Pancreas (tissue), 10 donors: ENCODE results near the gene FAM50B. TPM values are rescaled to one million over a fixed set of nuclear protein-coding genes. Genes with fewer than 3 reads are reported as not detected.

Experiments
- ATAC-seq, 4 donors: fragments of 200-7000 bp; cut with Tn5 transposase; one replicate each; pipeline versions ENCODE4 v1.8.0 to v1.9.1; 2020; ENCODE audit warnings: mild to moderate bottlenecking in 4 of 4, moderate library complexity in 4 of 4
- DNase-seq, 6 donors: peaks; one replicate each; pipeline ENCODE4 v3.0.0-alpha.2; 2020
- FAIRE-seq: peaks from 2 replicates; lab custom pipeline; 2012; peaks lifted over from hg19 to GRCh38; lab: Jason Lieb, UNC
- H3K27ac ChIP-seq, 4 donors: fragments of 200-600 bp; sonication (generic); 1 replicate in 3 of 4; 2 replicates in 1 of 4; pipeline versions ENCODE4 v1.5.0 to v1.8.0; 2020
- H3K27me3 ChIP-seq, 4 donors: fragments of 200-600 bp; one replicate each; pipeline ENCODE4 v1.8.0; 2021
- H3K36me3 ChIP-seq, 3 donors: fragments of 200-600 bp; sonication (generic) in 1 of 3; one replicate each; pipeline versions ENCODE4 v1.5.0 to v1.8.0; 2020 to 2021
- H3K4me1 ChIP-seq, 3 donors: fragments of 200-600 bp; one replicate each; pipeline ENCODE4 v1.8.0; 2021
- H3K4me3 ChIP-seq, 4 donors: fragments of 200-600 bp; sonication (generic) in 2 of 4; one replicate each; pipeline versions ENCODE4 v1.5.0 to v1.8.0; 2020 to 2021
- H3K9me3 ChIP-seq, 4 donors: fragments of 200-600 bp; one replicate each; pipeline ENCODE4 v1.8.0; 2021
- WGBS, 2 donors: extraction: QIAGEN DNeasy Blood & Tissue Kit; methylation state at CpG; one replicate each; pipeline ENCODE4 v1.1.7; 2013; 5-methylcytosine and 5-hydroxymethylcytosine counted together
- intact Hi-C, 3 donors: fragments of 100-400 bp; cut with DNase I; formaldehyde crosslinking; loops; one replicate each; pipeline versions ENCODE4 v1.11.1 to v1.14.2; 2022
- polyA plus RNA-seq, 2 donors: library from polyadenylated mRNA; stranded (reverse); fragments of 200-250 nt; gene quantifications; one replicate each; pipeline ENCODE4 v1.2.3, GENCODE V29; 2013
- total RNA-seq, 6 donors: library from RNA; stranded (reverse); fragmentation: NEBNext Ultra II Directional in 4 of 6; extraction: Animal tissue kit (Norgen Biotek cat#: 25700) in 4 of 6; gene quantifications; one replicate each; pipeline versions ENCODE4 v1.2.1 to v1.2.4, GENCODE V29; 2021 to 2023
- TF ChIP-seq, protein P1 (sequence below), 4 donors: fragments of 200-600 bp; sonication (generic) in 3 of 4; IDR thresholded peaks; one replicate each; pipeline versions ENCODE4 v1.5.0 to v1.8.0; 2021; ENCODE audit warnings: antibody characterized with exemption in 4 of 4
- donor health status: healthy with polysubstance abuse.
- donor health status: DM: no; HTN: no; CAD: no; lungs with moderate emphysema.
- donor health status: DM: no; HTN: no; CAD: no.
- donor health status: control.
- donor health status: control.
- donor health status: Bipolar disorder and iron deficiency.
- donor health status: DM: yes; HTN: yes; CAD: no.
- donor health status: DM: no; HTN: no; CAD: no.
- donor health status: DM: no; HTN: no; CAD: no.
- donor health status: DM: yes; HTN: yes; CAD: no.

Gene FAM50B
- total and polyA plus RNA-seq, 8 donors, result 3.6 to 9.7 (median 5.9) TPM

DNA sequence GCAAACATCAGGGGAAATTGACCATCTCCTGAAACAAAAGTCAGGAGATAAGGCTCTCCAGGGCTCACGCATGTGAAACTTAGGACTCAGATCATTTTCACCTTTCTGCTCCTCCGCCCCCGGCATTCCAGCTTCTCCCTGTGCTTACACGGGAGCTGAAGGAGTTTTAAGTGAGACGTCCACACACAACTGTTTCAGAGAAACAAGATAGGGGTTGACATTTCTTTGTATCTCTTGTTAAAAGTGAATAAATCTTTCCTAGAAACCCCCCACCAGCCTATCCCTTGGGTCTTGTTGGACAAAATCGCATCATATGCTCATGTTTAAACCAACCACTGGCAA, 46.1 kb downstream of the FAM50B start:
- 91 to 94% methylated on average over 6 of the region's 6 CpGs for whole genome bisulfite sequencing, 2 donors

DNA sequence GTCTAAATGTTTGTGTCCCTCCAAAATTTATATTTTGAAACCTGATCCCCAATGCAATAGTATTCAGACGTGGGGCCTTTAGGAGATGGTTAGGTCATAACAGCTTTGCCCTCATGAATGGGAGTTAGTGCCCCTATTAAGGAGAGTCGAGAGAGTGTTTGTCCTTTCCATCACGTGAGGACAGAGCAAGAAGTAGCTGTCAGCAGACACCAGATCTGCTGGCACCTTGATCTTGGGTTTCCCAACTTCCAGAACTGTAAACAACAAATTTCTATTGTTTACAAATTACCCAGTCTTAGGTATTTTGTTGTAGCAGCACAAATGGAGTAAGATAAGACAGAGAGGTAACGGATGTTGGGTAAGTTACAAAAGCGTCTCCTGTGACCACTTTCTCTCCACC, 46.6 kb downstream of the FAM50B start:
- DNase-seq (no peak), FAIRE-seq (no peak), ATAC-seq (no peak)
- WGBS, 2 donors, result 82 to 91% methylated on average over 5 of the region's 5 CpGs
- Histone ChIP-seq H3K4me1 (no peaks in the 10 kb centered on the region), H3K9me3 (no peaks in the 10 kb centered on the region), H3K27ac (no peak overlapping the region), H3K27me3 (no peaks in the 10 kb centered on the region), H3K4me3 (no peak overlapping the region), H3K36me3 (no peaks in the 10 kb centered on the region)
- TF ChIP-seq, protein P1, sequence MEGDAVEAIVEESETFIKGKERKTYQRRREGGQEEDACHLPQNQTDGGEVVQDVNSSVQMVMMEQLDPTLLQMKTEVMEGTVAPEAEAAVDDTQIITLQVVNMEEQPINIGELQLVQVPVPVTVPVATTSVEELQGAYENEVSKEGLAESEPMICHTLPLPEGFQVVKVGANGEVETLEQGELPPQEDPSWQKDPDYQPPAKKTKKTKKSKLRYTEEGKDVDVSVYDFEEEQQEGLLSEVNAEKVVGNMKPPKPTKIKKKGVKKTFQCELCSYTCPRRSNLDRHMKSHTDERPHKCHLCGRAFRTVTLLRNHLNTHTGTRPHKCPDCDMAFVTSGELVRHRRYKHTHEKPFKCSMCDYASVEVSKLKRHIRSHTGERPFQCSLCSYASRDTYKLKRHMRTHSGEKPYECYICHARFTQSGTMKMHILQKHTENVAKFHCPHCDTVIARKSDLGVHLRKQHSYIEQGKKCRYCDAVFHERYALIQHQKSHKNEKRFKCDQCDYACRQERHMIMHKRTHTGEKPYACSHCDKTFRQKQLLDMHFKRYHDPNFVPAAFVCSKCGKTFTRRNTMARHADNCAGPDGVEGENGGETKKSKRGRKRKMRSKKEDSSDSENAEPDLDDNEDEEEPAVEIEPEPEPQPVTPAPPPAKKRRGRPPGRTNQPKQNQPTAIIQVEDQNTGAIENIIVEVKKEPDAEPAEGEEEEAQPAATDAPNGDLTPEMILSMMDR (IDR thresholded peaks at IDR 0.05), result no peak
- intact Hi-C loops, result no loop called here

More for the DNA sequence above, 46.1 kb downstream of the FAM50B start:
- DNase-seq (no peak), FAIRE-seq (no peak), ATAC-seq (no peak)
- Histone ChIP-seq H3K4me1 (no peaks in the 10 kb centered on the region), H3K4me3 (no peak overlapping the region), H3K9me3 (no peaks in the 10 kb centered on the region), H3K36me3 (no peaks in the 10 kb centered on the region), H3K27ac (no peak overlapping the region), H3K27me3 (no peaks in the 10 kb centered on the region)
- TF ChIP-seq, protein P1 (IDR thresholded peaks at IDR 0.05), result no peak
- intact Hi-C loops, result no loop called here

DNA sequence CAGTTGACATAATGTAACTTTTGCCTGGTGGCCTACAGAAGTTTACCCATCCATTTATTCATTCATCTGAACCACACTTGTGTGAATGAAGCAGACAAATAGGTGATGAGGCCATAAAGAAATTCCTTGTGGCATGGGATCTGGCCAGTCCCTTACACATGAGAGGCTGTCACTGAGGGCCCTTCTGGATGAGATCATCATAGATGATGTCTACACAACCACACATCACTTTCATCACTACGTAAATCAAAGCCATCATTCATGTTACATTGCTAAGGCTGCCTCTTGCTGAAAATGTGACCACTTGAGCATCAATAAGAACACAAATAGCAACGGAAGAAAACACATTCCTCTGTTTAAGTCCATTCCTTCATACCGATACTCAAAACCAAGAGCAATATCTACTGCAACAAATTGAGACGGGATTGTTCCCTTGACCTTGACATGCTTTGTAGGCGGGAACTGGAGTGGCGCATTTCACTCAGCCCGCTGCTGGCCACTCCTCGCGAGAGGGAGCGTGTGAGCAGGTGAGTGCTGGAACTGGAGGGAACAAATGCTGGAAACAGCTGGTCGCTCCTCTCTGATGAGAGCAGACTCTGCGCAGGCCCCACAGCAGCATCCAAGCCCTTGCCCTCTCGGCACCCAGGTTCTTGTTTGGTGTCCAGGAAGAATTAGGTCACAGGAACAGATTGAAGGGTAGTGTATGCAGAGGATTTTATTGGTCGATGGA, 49.3 kb downstream of the FAM50B start:
- intact Hi-C loops, result no loop called here

DNA sequence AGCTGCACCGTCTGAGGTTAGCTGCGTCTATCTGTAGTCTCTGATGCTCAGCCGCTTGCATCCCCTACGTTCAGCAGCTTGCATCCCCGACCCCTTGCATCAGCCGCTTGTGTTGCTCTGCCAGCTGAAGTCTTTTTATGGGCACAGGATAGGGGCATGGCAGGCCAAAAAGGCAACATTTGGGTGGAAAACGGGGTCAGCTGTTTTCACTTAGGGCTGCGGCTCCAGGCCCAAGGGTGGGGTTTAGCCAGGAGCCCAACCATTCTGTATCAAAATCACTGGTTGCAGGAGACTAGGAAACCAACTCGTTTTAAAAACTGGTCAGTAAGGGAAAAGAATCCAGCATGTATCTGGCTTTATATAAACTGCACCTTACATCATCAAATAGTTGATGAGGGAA, 49.9 kb downstream of the FAM50B start:
- Histone ChIP-seq H3K36me3 (no peaks in the 10 kb centered on the region), H3K27ac (no peak overlapping the region), H3K4me3 (no peak overlapping the region), H3K9me3 (no peaks in the 10 kb centered on the region), H3K27me3 (no peaks in the 10 kb centered on the region), H3K4me1 (no peaks in the 10 kb centered on the region)
- WGBS, 2 donors, result 90 to 93% methylated on average over 9 of the region's 9 CpGs
- FAIRE-seq (no peak), DNase-seq (no peak), ATAC-seq (no peak)
- TF ChIP-seq, protein P1 (IDR thresholded peaks at IDR 0.05), result no peak
- intact Hi-C loops, result no loop called here

More for the DNA sequence above, 49.3 kb downstream of the FAM50B start:
- DNase-seq (no peak), FAIRE-seq (no peak), ATAC-seq (no peak)
- H3K4me1 ChIP-seq, result no peaks in the 10 kb centered on the region
- no peaks in the 10 kb centered on the region for H3K27me3 ChIP-seq
- TF ChIP-seq, protein P1 (IDR thresholded peaks at IDR 0.05), result no peak
- H3K36me3 ChIP-seq, result no peaks in the 10 kb centered on the region
- H3K4me3 ChIP-seq, result no peak overlapping the region
- no peaks in the 10 kb centered on the region for H3K9me3 ChIP-seq
- 90 to 95% methylated on average over 14 of the region's 14 CpGs for WGBS, 2 donors
- H3K27ac ChIP-seq, result no peak overlapping the region

DNA sequence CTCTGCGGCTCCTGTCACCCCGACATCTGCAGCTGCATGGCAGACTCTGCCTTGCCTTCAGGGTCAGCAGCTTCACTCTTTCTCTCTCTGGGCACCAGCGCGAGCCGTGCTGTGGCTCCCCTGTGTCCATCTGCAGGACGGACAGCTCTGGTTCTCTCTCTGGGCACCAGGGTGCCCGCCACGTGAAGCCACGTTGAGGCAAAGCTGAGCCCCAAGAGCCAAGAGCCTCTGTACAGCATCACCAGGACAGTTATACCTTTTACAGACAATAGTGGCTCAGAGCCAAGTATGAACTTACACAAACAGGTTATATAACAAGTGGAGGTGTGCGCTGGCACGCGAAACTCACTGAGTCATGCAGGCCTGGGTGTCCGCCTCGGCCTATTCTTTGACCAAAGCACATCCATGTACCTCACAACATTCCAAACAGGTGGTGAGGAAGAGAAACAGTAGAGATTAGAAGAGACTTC, 50.8 kb downstream of the FAM50B start:
- DNase-seq (no peak), ATAC-seq (peak in 1 of 4 donors; percentile 24), FAIRE-seq (no peak)
- Histone ChIP-seq H3K27me3 (no peaks in the 10 kb centered on the region), H3K27ac (no peak overlapping the region), H3K36me3 (no peaks in the 10 kb centered on the region), H3K4me1 (no peaks in the 10 kb centered on the region), H3K4me3 (no peak overlapping the region), H3K9me3 (no peaks in the 10 kb centered on the region)
- intact Hi-C loops, result no loop called here
- TF ChIP-seq, protein P1 (IDR thresholded peaks at IDR 0.05), result no peak
- 81 to 84% methylated on average over 14 of the region's 14 CpGs for WGBS, 2 donors
